Cardiac fibroblast (primary cell): ENCODE measurements around the gene ETFA.

Experiments
- DNase-seq, 2 donors: peaks; one replicate each; pipeline versions ENCODE4 v3.0.0 to v3.0.0-alpha.2; 2010; ENCODE audit warnings: low read depth in 2 of 2
- H3K4me3 ChIP-seq, 2 donors: replicated peaks in 1 of 2; 1 replicate in 1 of 2; 2 replicates in 1 of 2; pipeline ENCODE4 v1.5.1; 2011; ENCODE audit warnings: low read depth in 2 of 2, low read length in 2 of 2, mild to moderate bottlenecking in 2 of 2, moderate library complexity in 1 of 2
- CTCF ChIP-seq: IDR thresholded peaks from one replicate; pipeline ENCODE4 v1.5.1; 2011; ENCODE audit warnings: low read depth, mild to moderate bottlenecking, low read length, inconsistent platforms

ETFA gene

GRCh38 chr15:76353023-76353577 is 41.8 kb upstream of the ETFA start:
- DNase-seq: no peak
- TF ChIP-seq CTCF: no peak
- H3K4me3 ChIP-seq: no peak overlapping the region

- TF ChIP-seq CTCF: no peak
- peak in 1 of 2 donors; percentile 42 for DNase-seq
Observed at GRCh38 chr15:76349301-76350070, 38.2 kb upstream of the ETFA start.

DNA sequence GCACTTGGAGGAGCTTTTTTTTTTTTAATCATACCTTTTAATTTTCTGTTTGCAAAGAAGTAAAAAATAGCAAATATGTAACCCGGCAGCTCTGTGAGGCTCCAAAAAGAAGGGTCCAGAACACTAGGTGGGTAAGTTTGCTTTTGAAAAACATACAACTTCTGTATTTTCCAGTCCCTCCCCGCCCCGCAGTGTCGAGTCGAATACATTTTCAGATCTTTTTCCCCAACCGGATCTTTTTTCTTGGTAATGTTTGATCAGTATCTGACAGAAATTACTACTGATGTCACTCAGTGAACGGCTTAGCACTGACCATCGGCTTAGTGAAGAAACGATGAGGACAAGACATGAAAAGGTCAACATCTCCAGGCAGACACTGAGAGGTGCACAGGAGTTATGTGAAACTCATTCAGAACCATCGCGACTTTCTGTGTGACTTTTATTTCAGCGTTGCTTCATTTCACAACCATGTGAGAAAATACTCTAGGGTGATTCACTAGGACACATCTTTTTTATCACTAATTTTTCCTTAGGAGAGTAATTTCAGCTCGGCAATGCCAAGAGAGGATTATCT is 36.3 kb upstream of the ETFA start:
- H3K4me3 ChIP-seq: no peak overlapping the region
- no peak for DNase-seq
- TF ChIP-seq CTCF: no peak

More at GRCh38 chr15:76349301-76350070, 38.2 kb upstream of the ETFA start:
- H3K4me3 ChIP-seq: no peak overlapping the region

DNA sequence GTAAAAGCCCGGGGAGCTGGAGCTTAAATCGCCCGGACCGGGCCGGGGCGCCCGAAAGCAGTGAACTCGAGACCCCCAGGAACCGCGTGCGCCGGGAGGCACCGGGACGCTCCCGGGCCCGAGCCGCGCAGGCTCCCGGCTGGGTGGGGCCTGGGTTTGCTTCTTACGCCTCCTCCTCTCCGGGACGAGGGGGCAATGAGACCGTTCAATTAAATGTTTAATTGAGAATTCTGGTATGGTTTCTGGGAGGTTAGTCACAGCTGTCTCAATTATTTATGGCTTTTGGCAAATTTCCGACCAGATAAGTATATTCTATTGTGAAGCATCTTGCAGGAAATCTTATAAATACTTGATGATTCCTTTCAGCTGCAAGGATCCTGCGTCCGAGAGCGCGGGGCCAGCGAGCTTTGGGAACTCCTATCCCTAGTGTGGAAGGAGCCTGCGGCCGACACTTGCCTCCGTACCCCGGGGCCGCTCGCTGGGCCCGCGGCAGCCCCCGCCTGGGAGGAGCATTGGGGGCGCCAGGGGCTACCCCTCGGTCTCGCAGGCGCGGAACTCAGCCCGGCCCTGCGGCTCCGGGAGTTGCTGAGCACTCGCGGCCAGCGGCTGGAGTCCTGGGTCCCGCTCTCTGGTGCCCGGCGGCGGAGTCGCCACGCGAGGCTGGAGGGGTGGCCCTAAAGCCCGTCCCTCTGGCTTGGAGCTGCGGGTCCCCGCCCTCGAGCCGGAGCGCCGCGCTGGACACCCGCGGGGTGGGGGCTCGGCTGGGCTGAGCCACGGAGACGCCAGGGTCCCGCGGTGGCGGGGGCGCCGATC is 35.6 kb upstream of the ETFA start:
- peak overlapping the region; percentile 21 to 40 for H3K4me3 ChIP-seq
- peak in 1 of 2 donors; percentile 30 for DNase-seq
- no peak for TF ChIP-seq CTCF

- H3K4me3 ChIP-seq: peak overlapping the region; percentile 21 to 40
- DNase-seq: no peak
Observed at GRCh38 chr15:76345880-76346668, 34.8 kb upstream of the ETFA start.

More at GRCh38 chr15:76345880-76346668, 34.8 kb upstream of the ETFA start:
- no peak for TF ChIP-seq CTCF
